ENCODE data around the gene OSBPL9.

Gene OSBPL9

DNA sequence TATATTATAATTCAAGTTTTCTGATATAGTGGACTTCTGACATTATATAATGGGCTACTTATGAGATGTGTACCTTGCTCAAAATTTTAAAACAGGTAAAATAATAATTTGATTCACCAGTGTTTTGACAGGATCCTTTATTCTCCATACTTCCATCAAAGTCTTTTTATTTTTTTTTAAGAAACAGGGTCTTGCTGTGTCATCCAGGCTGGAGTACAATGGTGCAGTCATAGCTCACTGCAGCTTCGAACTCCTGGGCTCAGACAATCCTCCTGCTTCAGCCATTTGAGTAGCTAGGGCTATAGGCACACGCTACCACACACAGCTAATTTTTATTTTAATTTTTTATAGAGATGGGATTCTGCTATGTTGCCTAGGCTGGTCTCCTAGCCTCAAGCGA is 132.3 kb downstream of the OSBPL9 start:
- DNase-seq: no peak

DNA sequence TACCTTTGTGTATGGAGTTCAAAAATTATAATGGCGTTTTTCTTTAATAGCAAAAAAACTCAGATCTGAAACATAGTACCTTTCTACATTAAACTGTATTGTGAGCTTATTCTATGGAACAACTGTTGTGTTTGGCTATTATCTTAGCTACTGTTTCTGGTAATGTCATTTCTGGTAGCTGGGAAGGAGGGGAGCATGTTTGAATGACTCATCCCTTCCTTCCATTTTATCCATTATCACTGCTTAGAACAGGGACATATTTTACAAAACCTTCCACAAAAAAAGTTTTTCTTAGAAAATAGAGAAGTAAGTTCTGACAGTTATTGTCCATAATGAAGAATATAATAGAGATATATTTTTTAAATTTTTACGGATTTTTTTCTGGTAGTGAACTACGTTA is 133.3 kb downstream of the OSBPL9 start:
- no peak for DNase-seq

DNA sequence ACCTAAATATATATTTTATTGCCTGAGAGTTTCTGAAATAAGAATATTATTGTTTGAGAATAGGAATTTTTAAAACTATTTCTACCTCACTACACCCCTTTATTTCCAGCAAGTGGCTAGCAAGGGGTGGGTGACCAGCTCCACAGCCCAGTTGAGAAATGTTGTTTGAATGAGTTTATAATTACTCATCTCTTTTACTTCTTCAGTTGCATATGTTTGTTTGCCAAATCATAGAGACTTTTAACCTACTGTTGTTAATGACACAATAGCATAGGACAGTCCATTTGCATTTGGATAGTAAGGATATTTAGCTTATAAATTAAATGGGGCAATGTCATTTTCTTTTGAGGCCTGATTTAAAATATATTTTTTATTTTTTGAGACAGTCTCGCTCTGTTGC is 133.8 kb downstream of the OSBPL9 start:
- no peak for DNase-seq

DNA sequence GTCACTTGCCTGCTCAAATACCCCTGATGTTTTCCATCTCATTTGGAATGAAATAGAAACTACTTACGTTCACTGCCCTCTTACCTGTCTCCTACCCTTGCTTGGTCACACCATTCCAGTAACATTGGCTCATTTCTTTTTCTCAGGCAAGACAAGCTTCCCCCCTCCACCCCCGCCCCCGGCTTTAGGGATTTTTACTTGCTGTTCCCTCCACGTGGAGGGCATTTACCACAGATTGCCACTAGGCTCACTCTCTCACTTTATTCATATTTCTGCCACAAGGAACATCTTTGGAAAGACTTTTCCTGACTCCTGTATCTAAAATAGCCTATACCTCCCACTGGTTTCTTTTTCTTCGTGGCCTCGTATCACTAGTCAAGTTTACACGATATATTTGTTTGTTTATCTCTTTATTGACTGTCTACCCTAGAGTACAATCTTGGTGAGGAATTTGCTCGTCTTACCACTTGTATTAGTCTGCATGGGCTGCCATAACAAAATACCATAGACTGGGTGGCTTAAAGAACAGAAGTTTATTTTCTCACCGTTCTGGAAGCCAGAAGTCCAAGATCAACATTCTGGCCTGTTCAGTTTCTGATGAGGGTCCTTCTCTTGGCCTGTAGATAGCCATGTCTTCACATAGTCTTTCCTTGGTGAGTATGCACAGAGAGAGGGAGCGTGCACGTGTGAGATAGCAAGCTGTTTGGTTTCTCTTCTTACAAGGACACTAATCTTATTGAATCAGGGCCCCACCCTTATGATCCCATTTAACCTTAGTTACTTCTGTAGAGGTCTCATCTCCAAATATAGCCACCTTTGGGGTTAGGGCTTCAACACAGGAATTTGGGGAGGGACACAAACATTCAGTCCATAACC is 135.4 kb downstream of the OSBPL9 start:
- DNase-seq: no peak

DNA sequence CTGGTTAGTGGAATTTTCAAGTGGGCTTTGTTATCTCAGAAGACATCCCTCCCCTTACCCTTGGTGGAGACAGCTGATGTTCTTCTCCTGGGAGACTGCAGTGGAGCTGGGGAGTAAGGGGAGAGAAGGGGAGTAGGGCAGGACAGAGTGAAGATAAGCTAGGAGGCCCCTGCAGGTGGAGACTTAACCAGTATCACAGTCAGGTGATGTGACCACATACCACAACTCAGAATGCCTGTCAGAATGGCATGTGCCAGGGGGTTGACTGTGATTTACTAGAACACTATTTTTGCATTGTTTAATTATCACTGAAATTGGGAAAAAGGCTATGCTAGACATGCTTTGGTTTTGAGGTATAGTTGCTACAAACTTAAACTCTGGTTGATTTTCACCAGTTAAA is 137.1 kb downstream of the OSBPL9 start:
- no peak for DNase-seq

DNA sequence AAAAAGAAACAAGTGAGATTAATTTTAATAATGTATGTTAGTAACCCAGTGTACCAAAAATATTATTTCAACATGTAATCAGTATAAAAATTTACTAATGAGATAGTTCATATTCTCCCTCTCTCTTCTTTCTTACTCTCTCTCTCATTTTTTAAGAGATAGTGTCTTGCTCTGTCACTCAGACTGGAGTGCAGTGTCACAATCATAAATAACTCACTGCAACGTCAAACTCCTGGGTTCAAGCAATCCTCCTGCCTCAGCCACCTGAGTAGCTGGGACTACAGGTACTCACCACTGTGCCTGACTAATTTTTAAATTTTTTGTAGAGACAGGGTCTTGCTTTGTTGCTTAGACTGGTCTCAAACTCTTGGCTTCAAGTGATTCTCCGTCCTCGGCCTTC is 137.8 kb downstream of the OSBPL9 start:
- DNase-seq: no peak

DNA sequence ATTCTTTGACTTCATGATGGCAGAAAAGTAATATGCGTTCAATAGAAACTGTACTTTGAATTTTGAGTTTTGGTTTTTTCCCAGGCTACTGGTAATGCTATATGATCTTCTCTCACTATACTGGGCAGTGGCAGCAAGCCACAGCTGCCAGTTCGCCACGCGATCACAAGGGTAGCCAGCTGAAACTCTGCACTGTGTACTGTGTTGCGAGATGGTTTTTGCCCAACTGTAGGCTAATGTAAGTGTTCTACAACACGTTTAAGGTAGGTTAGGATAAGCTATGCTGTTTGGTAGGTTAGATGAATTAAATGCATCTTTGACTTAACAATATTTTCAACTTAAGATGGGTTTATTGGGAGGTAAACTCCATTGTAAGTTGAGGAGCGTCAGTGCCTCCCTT is 138.5 kb downstream of the OSBPL9 start:
- no peak for DNase-seq

DNA sequence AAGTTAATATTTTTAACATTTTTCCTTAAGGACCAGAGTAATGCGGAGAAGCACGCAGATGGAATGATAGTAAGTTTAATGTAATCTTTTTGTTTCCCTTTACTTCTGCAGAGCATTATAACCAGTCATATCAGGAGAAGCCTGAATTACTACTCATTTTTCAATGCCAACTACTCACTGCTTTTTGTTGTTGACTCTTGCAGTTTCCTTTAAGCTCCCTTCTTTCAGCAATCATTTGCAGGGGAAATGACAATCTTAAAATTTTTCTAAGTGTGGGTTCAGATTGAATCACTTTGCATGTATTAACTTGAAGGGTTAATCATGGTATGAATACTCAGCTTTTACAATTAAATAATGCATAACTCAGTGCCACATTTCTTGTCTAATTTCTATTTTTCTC is 139.4 kb downstream of the OSBPL9 start:
- DNase-seq: no peak

DNA sequence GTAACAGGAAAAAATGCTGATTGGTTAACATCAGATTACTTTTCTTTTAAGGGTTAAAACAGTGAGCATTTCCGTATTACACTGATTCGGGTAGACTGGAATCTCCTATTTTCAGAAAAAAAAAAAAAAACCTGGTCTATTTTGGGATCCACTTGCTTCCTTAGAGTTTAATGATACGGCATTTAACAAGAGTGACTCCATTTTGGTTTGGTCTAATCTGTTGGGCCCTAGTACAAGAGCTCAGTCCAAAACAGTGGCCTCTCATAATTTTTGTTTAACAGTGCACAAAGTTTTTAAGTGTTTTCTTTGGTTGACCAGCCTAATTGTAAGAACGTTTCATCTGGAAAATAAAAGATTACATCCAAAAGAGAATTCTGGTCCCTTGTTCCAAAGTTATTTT is 141.4 kb downstream of the OSBPL9 start:
- DNase-seq: no peak

DNA sequence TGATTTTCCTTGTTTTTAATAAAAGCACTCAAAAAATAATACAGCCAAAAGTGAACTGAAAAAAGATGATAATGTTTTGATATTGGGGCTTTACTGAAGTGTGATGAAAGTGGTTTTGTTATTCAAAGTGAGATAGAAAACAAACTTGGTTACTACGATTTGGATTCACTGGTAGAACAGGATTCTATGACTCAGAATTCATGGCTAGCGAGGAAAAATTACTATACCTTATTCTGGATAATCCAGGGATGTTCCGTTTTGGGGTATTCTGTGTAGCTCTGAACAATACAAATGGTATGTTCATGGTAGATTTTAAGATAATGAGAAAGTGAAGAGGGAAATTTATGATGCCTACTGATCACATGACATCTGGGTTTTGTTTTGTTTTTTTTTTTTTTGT is 144.0 kb downstream of the OSBPL9 start:
- DNase-seq: no peak

DNA sequence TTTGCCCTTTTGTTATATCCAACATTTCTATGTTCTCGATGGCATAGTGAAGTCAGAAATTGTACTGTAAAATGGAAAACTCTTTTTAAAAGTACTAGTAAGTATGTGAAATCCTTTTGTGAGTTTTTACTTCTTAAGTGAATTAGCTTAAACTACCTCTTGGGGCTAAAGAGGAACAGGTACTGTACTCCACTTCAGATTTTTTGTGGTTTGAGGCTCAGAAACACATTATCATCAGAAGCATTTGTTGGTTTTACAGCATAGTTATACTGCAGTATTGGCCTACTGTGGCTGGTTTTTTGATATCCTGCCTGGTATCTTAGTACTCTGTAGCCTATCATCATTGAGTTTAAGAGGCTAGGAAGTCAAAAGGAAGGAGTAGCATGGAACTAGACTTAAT is 144.5 kb downstream of the OSBPL9 start:
- no peak for DNase-seq

DNA sequence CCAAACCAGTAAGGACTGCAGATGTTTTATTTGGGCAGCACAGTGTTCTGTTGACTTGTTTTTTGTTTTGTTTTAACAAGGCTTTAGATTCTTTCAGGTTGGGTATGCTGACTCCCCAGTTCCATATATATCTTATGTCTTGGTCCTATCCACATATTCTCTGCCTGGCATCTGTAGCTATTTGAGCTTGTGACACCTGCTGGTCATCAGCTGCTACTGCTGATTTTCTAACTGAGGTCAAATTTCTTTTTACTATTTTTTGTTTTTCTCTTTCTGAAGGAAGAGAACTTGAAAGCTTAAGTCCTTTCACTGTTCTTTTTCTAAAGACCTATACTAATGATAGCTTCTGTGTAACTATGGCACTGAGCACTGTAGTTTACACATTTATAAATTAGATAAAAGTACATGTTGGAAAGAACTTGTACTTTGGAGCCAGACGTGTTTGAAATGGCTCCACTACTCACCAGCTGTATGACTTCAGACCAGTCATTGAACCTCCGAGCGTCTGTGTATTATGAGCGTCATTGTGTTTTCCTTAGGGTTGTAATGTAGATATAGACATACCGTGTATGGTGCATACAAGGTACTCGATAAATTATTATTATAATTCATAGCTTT is 152.2 kb downstream of the OSBPL9 start:
- DNase-seq: no peak

DNA sequence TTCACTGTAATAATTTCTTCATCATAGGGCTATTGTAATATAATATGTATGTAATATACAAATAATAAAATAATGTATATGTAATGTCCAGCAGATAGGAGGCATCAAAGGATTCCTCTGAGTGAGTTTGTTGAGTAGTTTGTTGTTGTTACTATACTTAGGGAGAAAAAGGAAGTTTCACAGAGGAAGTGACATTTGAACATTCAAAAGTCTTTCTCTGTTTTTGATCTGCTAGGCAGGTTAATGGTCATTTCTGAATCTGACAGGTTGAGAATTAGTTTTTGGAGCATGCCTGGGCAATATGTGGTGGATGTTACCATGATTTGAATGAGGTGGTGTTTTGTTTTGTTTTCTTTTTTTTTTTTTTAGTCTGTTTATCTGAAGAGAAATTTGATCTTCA is 159.5 kb downstream of the OSBPL9 start:
- no peak for DNase-seq

DNA sequence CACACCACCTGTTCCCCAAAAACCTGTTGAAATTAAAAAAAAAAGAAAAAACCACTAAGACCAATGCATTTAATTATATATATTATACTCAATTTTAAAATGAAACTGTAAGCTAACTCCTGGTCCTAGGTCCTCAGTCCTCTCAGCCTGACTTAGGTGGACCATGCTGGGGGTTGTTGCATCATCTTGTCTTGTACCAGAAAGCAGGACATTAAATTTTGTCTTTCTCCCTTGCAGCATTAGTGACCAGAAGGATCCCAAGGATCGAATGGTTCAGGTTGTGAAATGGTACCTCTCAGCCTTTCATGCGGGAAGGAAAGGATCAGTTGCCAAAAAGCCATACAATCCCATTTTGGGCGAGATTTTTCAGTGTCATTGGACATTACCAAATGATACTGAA is 164.0 kb downstream of the OSBPL9 start:
- no peak for DNase-seq

DNA sequence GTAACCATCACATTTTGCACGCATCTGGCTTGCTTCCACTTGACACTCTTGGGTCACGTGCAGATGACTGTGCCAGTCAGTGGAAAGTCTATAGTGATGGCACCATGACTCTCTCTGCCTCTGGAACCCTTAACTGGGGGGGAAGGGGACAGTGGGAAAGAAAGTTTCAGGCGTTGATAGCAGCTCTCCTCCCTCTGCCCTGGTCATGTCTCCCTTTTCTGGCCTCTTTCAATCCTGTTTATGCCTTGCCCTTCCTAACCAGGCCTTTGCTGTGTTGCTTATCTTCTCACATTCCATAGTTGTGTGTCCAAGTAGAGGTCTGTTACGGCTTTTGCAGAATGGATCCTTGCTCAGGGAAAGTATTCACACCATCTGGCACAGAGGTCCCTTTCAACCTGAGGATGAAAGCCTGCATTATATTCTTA is 168.1 kb downstream of the OSBPL9 start:
- DNase-seq: no peak

DNA sequence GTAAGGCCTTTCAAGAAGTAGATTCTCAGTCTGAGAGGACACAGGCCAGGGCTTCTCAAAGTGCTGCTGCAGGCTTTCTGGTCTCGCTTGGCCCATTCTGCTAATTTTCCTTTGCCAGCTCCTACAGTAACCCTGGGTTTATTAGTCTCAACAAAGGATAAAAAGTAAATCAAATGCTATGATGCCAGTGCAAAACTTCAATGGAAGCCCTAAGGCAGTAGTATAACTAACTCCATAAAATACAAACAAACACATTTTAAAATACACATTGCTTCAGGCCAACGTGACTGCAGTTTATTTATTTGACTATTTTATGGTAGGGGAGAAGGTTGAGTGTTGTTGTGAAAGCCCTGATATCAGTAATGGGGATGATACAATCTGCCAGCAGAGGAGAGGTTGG is 172.0 kb downstream of the OSBPL9 start:
- DNase-seq: no peak

DNA sequence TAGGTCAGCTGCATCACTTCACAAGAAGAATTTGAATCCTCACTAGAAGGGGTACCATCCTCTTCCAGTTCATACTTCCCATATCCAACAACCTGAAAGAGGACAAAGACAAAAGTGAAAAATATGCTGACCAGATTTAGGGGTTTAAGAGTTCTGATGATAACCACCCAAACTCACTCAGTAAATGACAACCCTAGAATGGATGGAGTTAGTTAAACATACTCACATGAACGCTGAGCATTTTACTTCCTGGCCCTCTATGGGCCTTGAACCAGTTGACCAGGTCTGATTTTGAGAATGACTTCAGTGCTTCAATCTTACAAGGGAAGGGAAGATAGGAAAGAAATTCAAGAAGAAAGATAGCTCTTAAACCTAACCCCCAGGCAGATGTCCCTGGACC is 172.4 kb downstream of the OSBPL9 start:
- no peak for DNase-seq

DNA sequence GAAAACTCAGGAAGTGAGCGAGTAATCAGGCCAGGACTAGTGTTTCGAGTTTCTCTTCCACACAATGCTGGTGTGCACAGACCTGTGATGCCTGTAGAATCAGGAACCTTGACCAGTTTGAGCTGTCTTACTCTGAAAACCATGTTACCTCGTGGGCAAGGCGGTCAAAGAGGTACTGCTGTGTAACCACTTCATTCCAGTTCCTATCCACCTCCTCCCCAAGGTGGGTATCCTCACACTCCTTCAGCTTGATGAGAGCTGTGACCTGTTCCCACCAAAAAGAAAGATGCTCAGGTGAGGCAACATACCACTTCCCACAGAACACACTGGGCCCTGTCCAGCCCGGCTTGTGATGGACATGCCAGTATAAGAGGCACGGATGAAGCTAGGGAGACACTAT is 173.5 kb downstream of the OSBPL9 start:
- DNase-seq: no peak

DNA sequence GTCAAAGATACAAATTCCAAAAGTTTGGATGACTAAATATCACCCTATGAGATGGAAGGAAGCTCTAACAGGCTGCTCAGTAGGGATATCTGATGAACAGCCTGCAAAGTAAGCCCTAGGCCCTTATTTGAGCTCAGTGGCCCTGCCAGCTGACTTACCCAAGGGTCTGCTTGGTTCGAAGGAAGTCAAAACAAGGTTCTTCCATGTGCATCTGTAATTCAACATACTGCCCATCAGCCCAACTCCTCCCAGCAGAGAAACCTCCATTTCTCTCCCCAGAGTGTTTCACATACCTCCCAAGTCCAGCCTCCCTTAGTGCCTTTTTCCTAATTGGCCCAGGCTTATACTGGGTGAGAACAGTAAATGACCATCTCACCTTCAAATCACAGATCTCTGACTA is 175.0 kb downstream of the OSBPL9 start:
- DNase-seq: no peak

DNA sequence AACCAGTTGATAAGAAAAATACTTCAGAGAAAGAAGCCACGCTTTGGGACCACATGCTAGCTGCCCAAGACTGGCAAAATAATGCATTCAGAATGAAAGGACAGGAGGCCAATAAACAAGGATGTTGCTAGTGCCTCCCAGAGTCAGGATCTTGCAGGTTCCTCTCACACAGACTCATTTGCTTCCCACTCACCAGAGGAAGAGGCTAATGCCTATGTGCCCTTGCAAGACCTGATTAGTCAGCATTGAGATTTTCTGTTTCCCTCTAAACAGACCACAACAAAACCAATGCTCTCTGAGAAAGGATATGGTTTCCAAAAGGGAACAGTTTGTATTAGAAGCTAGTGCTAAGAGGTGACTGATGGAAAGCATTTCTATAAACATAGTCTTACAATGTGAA is 176.0 kb downstream of the OSBPL9 start:
- no peak for DNase-seq

DNA sequence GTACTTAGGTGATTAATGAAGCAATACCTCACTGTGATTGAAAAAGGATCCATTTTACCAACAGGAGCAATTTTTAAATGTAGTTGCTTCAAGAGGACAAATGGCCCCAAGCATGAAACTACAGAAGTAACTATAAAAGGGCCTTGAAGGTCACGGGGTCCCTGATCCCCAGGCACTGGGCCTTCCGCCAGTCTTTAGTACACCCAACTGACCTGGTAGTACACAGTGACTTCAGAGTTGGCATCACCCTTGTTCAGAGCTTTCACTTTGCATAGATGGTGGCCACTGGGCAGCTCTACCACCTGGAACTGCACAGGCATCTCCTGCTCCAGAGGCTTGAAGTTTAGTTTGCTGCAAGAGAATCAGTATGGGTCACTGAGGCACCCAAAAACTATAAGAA is 177.4 kb downstream of the OSBPL9 start:
- no peak for DNase-seq

DNA sequence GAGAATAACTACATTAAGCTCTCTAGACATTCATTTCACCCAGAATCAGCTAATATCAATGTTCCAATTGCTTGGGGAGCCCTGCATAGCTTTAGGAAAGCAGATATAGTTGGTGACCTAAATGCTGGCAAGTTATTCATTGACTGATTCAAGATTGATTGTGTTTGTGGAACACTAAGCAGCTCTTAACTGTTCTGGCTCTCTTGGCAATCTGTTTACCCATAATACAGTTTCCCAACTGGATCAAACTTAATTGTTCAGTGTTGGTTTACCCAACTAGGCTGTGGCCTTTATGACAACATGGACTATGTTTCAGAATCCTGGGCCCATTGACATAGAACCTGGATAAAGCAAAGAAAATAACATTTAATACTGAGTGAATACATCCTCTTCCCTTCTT is 178.0 kb downstream of the OSBPL9 start:
- no peak for DNase-seq

DNA sequence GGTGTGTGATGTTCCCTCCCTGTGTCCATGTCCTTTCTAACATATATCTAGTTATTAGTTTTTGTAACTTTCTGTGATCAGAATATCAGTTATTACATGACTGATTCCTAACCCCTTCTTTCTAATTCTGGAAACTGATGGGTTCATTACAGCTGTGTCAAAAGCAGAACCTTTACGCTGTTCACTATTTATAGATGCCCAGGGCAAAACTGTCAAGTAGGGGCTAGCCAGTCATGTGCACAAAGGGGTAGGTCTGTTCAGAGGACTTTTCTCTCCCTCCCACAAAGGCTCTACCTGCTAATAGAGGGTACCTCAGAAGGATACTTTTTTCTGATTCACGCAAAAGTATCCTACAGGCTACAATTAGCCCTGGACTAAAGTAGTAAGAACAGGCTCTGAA is 182.5 kb downstream of the OSBPL9 start:
- no peak for DNase-seq

DNA sequence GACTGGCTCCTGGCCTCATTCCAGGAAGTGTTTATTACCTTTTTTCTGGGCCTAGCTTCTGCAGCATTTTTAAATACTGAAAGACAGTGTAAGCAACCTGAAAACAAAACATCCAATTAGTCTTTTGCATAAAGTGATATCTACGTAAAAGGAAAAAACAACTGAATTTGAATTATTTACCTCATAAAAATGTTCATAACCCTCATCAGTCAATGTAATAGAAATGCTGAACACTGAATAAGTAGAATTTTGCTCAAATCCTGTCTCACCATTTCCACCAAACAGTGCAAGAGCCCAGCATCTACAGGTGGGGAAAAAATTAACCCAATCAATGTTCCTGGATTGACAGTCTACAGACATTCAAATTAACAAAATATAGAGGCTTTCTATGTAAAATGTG is 197.6 kb downstream of the OSBPL9 start:
- DNase-seq: no peak

DNA sequence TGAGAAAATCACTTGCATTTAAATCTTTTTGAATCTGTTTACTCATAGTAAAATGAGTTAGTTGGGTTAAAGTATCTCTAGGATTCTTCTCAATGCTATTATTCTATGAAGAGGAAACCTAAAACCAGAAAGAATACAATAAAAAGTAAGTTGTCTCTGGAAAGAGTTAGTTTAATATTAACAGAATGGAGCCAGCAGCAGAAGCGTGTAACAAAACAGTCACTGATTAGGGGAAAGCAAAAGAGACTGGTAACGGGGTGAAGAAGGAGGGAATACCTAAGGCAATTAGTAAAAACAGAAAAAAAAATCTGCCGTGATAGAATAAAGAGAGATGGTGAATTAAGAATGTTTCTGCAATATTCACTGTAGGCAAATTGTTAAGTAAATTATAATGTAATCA is 201.6 kb downstream of the OSBPL9 start:
- no peak for DNase-seq
